HUDEP-2 (cell line): ENCODE data around the gene CR2.
A peak's percentile ranks its signal among the peaks of the same experiment; 100 is the strongest.
"Not testable (repeated sequence)": the region's sequence is repeated elsewhere in the genome, so short reads cannot be mapped to it uniquely, and the experiment has no call there.

Experiments
- DNase-seq, 76 experiments: peaks; one replicate each; lab custom pipeline; 2025; ENCODE audit not compliant: unreplicated experiment in 76 of 76; lab: John Stamatoyannopoulos, UW

The CR2 gene

GRCh38 chr1:207501071-207501470 lies 46.9 kb downstream of the CR2 start:
- no peak for DNase-seq

GRCh38 chr1:207502726-207503125 lies 48.6 kb downstream of the CR2 start:
- no peak for DNase-seq

GRCh38 chr1:207503950-207504349 lies 49.8 kb downstream of the CR2 start:
- DNase-seq: no peak

- DNase-seq: no peak
These were observed 50.3 kb downstream of the CR2 start for GRCh38 chr1:207504438-207504837.

GRCh38 chr1:207510444-207510843 lies 56.3 kb downstream of the CR2 start:
- no peak for DNase-seq

- no peak for DNase-seq
These were observed 60.8 kb downstream of the CR2 start for GRCh38 chr1:207514890-207515289.

- no peak for DNase-seq
These were observed 62.6 kb downstream of the CR2 start for GRCh38 chr1:207516729-207517128.

GRCh38 chr1:207518608-207519236 lies 64.6 kb downstream of the CR2 start:
- no peak for DNase-seq

- DNase-seq: peak in 73 of 76 experiments; percentile 36 to 98 (median 90)
These were observed 65.6 kb downstream of the CR2 start for GRCh38 chr1:207519505-207520399.

GRCh38 chr1:207520400-207521345 lies 66.5 kb downstream of the CR2 start:
- peak in 31 of 76 experiments; percentile 5 to 80 (median 29) for DNase-seq

GRCh38 chr1:207525239-207525638 lies 71.1 kb downstream of the CR2 start:
- DNase-seq: peak in 1 of 76 experiments; percentile 9

GRCh38 chr1:207528401-207528800 lies 74.3 kb downstream of the CR2 start:
- DNase-seq: not testable (repeated sequence)

- not testable (repeated sequence) for DNase-seq
These were observed 82.1 kb downstream of the CR2 start for GRCh38 chr1:207536263-207536662.
